Neuronal stem cell (in vitro differentiated cells): ENCODE data around the gene PRKAA2.

Source experiments
- DNase-seq: peaks from one replicate; pipeline ENCODE4 v3.0.0-alpha.2; 2013; ENCODE audit warnings: low spot score
- H2AFZ ChIP-seq: one replicate; pipeline ENCODE4 v1.6.1; 2013; ENCODE audit warnings: mild to moderate bottlenecking, low read length, inconsistent platforms
- H2AK5ac ChIP-seq: 2 replicates; pipeline ENCODE4 v1.6.1; 2013; ENCODE audit warnings: low read depth, mild to moderate bottlenecking, inconsistent platforms, low read length, moderate library complexity, mixed read lengths
- H2BK120ac ChIP-seq: 2 replicates; pipeline ENCODE4 v1.6.1; 2013; ENCODE audit warnings: low read depth, mild to moderate bottlenecking, inconsistent platforms, low read length, moderate library complexity, mixed read lengths
- H2BK12ac ChIP-seq: one replicate; pipeline ENCODE4 v1.6.1; 2013; ENCODE audit warnings: low read length, inconsistent platforms
- H2BK15ac ChIP-seq: 2 replicates; pipeline ENCODE4 v1.6.1; 2013; ENCODE audit warnings: mild to moderate bottlenecking, low read length, inconsistent platforms, mixed read lengths
- H2BK5ac ChIP-seq: one replicate; pipeline ENCODE4 v1.6.1; 2013; ENCODE audit warnings: inconsistent platforms, mild to moderate bottlenecking, low read length, moderate library complexity
- H3K14ac ChIP-seq: one replicate; pipeline ENCODE4 v1.6.1; 2013; ENCODE audit warnings: low read length, inconsistent platforms
- H3K18ac ChIP-seq: 2 replicates; pipeline ENCODE4 v1.6.1; 2013; ENCODE audit warnings: low read length, inconsistent platforms
- H3K23ac ChIP-seq: 2 replicates; pipeline ENCODE4 v1.6.1; 2013; ENCODE audit warnings: low read depth, mild to moderate bottlenecking, mixed read lengths, low read length, inconsistent platforms; ENCODE audit not compliant: poor library complexity
- H3K27ac ChIP-seq: replicated peaks from 3 replicates; pipeline ENCODE4 v1.5.1; 2013; ENCODE audit warnings: low read length, inconsistent platforms
- H3K27me3 ChIP-seq, 3 experiments: 2 replicates each; pipeline ENCODE4 v1.6.1; 2013; ENCODE audit warnings: low read length in 3 of 3, mild to moderate bottlenecking in 2 of 3, inconsistent platforms in 1 of 3, low read depth in 1 of 3, mixed read lengths in 1 of 3, moderate library complexity in 1 of 3; ENCODE audit not compliant: control insufficient read depth in 3 of 3, insufficient read depth in 3 of 3
- H3K36me3 ChIP-seq, 2 donors: replicated peaks in 1 of 2; 2 replicates each; pipeline ENCODE4 v1.6.1; 2013; ENCODE audit warnings: low read length in 2 of 2; ENCODE audit not compliant: control insufficient read depth in 2 of 2, insufficient read depth in 2 of 2
- H3K4ac ChIP-seq: 2 replicates; pipeline ENCODE4 v1.6.1; 2013; ENCODE audit warnings: inconsistent platforms, mild to moderate bottlenecking, low read length, moderate library complexity
- H3K4me1 ChIP-seq, 2 donors: 1 replicate in 1 of 2; 2 replicates in 1 of 2; pipeline ENCODE4 v1.6.1; 2013; ENCODE audit warnings: low read length in 2 of 2, low read depth in 1 of 2; ENCODE audit not compliant: control insufficient read depth in 2 of 2, insufficient read depth in 1 of 2
- H3K4me2 ChIP-seq: one replicate; pipeline ENCODE4 v1.6.1; 2013; ENCODE audit warnings: mild to moderate bottlenecking, low read length, inconsistent platforms; ENCODE audit not compliant: insufficient read depth, poor library complexity, severe bottlenecking
- H3K4me3 ChIP-seq, 2 donors: 2 replicates each; pipeline ENCODE4 v1.5.1; 2013; ENCODE audit warnings: low read length in 2 of 2, mild to moderate bottlenecking in 2 of 2, inconsistent platforms in 1 of 2, moderate library complexity in 1 of 2
- H3K79me1 ChIP-seq: one replicate; pipeline ENCODE4 v1.6.1; 2013; ENCODE audit warnings: low read depth, mild to moderate bottlenecking, inconsistent platforms, low read length, moderate library complexity
- H3K9ac ChIP-seq: one replicate; pipeline ENCODE4 v1.6.1; 2013; ENCODE audit warnings: mild to moderate bottlenecking, low read depth, low read length, inconsistent platforms; ENCODE audit not compliant: poor library complexity
- H3K9me3 ChIP-seq, 2 donors: replicated peaks in 1 of 2; 2 replicates each; pipeline versions ENCODE3 to v1.6.1; 2013; ENCODE audit warnings: low read length in 2 of 2, mild to moderate bottlenecking in 2 of 2, inconsistent platforms in 1 of 2, low read depth in 1 of 2, mixed read lengths in 1 of 2, moderate library complexity in 1 of 2; ENCODE audit not compliant: control insufficient read depth in 2 of 2, insufficient read depth in 1 of 2
- H4K8ac ChIP-seq: one replicate; pipeline ENCODE4 v1.6.1; 2013; ENCODE audit warnings: low read depth, mild to moderate bottlenecking, inconsistent platforms, low read length, moderate library complexity
- H4K91ac ChIP-seq: one replicate; pipeline ENCODE4 v1.6.1; 2013; ENCODE audit warnings: low read length, low read depth, mild to moderate bottlenecking, inconsistent platforms; ENCODE audit not compliant: poor library complexity
- WGBS, 2 donors: extraction: QIAGEN DNeasy Blood & Tissue Kit; methylation state at CpG; one replicate each; pipeline ENCODE4 v1.1.7; 2013; ENCODE audit warnings: missing lambda C conversion rate in 2 of 2, mixed read lengths in 1 of 2; ENCODE audit not compliant: insufficient read length in 2 of 2, insufficient replicate concordance in 1 of 2; ENCODE audit errors: extremely low coverage in 2 of 2; 5-methylcytosine and 5-hydroxymethylcytosine counted together

PRKAA2 gene

GRCh38 chr1:56715156-56715555 lies 70.0 kb downstream of the PRKAA2 start:
- WGBS, 2 donors: no CpG with 5 or more reads among the region's 1 CpG
- no peak overlapping the region for H3K14ac ChIP-seq
- no peak overlapping the region for H2BK12ac ChIP-seq
- H2BK120ac ChIP-seq: no peak overlapping the region
- no peak overlapping the region for H2BK5ac ChIP-seq
- no peak overlapping the region for H2AFZ ChIP-seq
- no peak overlapping the region for H3K4me3 ChIP-seq
- H4K8ac ChIP-seq: no peak overlapping the region
- no peak overlapping the region for H3K4ac ChIP-seq
- H3K4me2 ChIP-seq: no peak overlapping the region
- no peaks in the 10 kb centered on the region for H3K79me1 ChIP-seq
- H2AK5ac ChIP-seq: no peak overlapping the region
- no peak overlapping the region for H3K27ac ChIP-seq
- DNase-seq: no peak
- no peak overlapping the region for H3K18ac ChIP-seq
- no peaks in the 10 kb centered on the region for H3K9me3 ChIP-seq
- H3K9ac ChIP-seq: no peak overlapping the region
- H3K36me3 ChIP-seq: no peaks in the 10 kb centered on the region
- H2BK15ac ChIP-seq: no peak overlapping the region
- no peaks in the 10 kb centered on the region for H3K27me3 ChIP-seq
- H3K23ac ChIP-seq: no peak overlapping the region
- no peaks in the 10 kb centered on the region for H3K4me1 ChIP-seq
- no peak overlapping the region for H4K91ac ChIP-seq

- no peak overlapping the region for H3K23ac ChIP-seq
- no peaks in the 10 kb centered on the region for H3K9me3 ChIP-seq
- no peak overlapping the region for H2BK5ac ChIP-seq
- H2AFZ ChIP-seq: no peak overlapping the region
- H3K4me1 ChIP-seq: no peaks in the 10 kb centered on the region
- H3K27me3 ChIP-seq: peaks cover 0 to 2% (median 0%) of the 10 kb centered on the region in 3 experiments
- DNase-seq: no peak
- no peak overlapping the region for H3K9ac ChIP-seq
- H4K91ac ChIP-seq: no peak overlapping the region
- H2BK15ac ChIP-seq: no peak overlapping the region
- H3K36me3 ChIP-seq: no peaks in the 10 kb centered on the region
- no peak overlapping the region for H2BK12ac ChIP-seq
- no peak overlapping the region for H3K27ac ChIP-seq
- H3K14ac ChIP-seq: no peak overlapping the region
- no peak overlapping the region for H3K4ac ChIP-seq
- no peak overlapping the region for H3K4me3 ChIP-seq
- WGBS, 2 donors: no CpG with 5 or more reads among the region's 1 CpG
- H2AK5ac ChIP-seq: no peak overlapping the region
- H2BK120ac ChIP-seq: no peak overlapping the region
- no peak overlapping the region for H3K4me2 ChIP-seq
- H3K18ac ChIP-seq: no peak overlapping the region
- no peak overlapping the region for H4K8ac ChIP-seq
- H3K79me1 ChIP-seq: no peaks in the 10 kb centered on the region
Observed at GRCh38 chr1:56719171-56719570, 74.1 kb downstream of the PRKAA2 start.

- Histone ChIP-seq H3K18ac (no peak overlapping the region), H2BK5ac (no peak overlapping the region), H3K4me1 (no peaks in the 10 kb centered on the region), H2AK5ac (no peak overlapping the region), H3K27me3 (peaks cover 0 to 7% (median 2%) of the 10 kb centered on the region in 3 experiments), H2BK12ac (no peak overlapping the region), H3K36me3 (no peaks in the 10 kb centered on the region), H4K91ac (no peak overlapping the region), H3K4ac (no peak overlapping the region), H4K8ac (no peak overlapping the region), H2BK120ac (no peak overlapping the region), H3K4me2 (no peak overlapping the region), H3K23ac (no peak overlapping the region), H3K9me3 (no peaks in the 10 kb centered on the region), H3K9ac (no peak overlapping the region), H3K79me1 (no peaks in the 10 kb centered on the region), H2BK15ac (no peak overlapping the region), H3K14ac (no peak overlapping the region), H3K27ac (no peak overlapping the region), H2AFZ (no peak overlapping the region), H3K4me3 (no peak overlapping the region)
- no peak for DNase-seq
Observed at GRCh38 chr1:56726706-56727105, 81.6 kb downstream of the PRKAA2 start.

- H2AFZ ChIP-seq: no peak overlapping the region
- no peak overlapping the region for H3K14ac ChIP-seq
- H3K4me3 ChIP-seq: no peak overlapping the region
- no peak overlapping the region for H2BK15ac ChIP-seq
- no peaks in the 10 kb centered on the region for H3K79me1 ChIP-seq
- no peaks in the 10 kb centered on the region for H3K4me1 ChIP-seq
- H3K4ac ChIP-seq: no peak overlapping the region
- H3K18ac ChIP-seq: no peak overlapping the region
- H3K36me3 ChIP-seq: no peaks in the 10 kb centered on the region
- H2BK5ac ChIP-seq: no peak overlapping the region
- no peak for DNase-seq
- H3K9ac ChIP-seq: no peak overlapping the region
- no peak overlapping the region for H3K27ac ChIP-seq
- no peak overlapping the region for H3K4me2 ChIP-seq
- H3K27me3 ChIP-seq: peaks cover 0 to 7% (median 0%) of the 10 kb centered on the region in 3 experiments
- H2AK5ac ChIP-seq: no peak overlapping the region
- H4K8ac ChIP-seq: no peak overlapping the region
- H2BK12ac ChIP-seq: no peak overlapping the region
- no CpG with 5 or more reads among the region's 2 CpGs for WGBS, 2 donors
- no peak overlapping the region for H4K91ac ChIP-seq
- H3K9me3 ChIP-seq: no peaks in the 10 kb centered on the region
- no peak overlapping the region for H2BK120ac ChIP-seq
- H3K23ac ChIP-seq: no peak overlapping the region
Observed at GRCh38 chr1:56728964-56729363, 83.8 kb downstream of the PRKAA2 start.
